Measurements from ENCODE around the gene C16orf54. TPM values are rescaled to one million over a fixed set of nuclear protein-coding genes. Genes with fewer than 3 reads are reported as not detected.

The C16orf54 gene
- total RNA-seq, 1 donor from 2014 or later: 11.2 TPM

GRCh38 chr16:29720703-29721102 is 25.1 kb downstream of the C16orf54 start:
- TF ChIP-seq, protein P1, sequence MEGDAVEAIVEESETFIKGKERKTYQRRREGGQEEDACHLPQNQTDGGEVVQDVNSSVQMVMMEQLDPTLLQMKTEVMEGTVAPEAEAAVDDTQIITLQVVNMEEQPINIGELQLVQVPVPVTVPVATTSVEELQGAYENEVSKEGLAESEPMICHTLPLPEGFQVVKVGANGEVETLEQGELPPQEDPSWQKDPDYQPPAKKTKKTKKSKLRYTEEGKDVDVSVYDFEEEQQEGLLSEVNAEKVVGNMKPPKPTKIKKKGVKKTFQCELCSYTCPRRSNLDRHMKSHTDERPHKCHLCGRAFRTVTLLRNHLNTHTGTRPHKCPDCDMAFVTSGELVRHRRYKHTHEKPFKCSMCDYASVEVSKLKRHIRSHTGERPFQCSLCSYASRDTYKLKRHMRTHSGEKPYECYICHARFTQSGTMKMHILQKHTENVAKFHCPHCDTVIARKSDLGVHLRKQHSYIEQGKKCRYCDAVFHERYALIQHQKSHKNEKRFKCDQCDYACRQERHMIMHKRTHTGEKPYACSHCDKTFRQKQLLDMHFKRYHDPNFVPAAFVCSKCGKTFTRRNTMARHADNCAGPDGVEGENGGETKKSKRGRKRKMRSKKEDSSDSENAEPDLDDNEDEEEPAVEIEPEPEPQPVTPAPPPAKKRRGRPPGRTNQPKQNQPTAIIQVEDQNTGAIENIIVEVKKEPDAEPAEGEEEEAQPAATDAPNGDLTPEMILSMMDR (IDR thresholded peaks at IDR 0.05): no peak
- Histone ChIP-seq H3K36me3 (no peaks in the 10 kb centered on the region), H3K27ac (no peak overlapping the region), H3K27me3 (ENCODE audit: low read depth) (no peaks in the 10 kb centered on the region), H3K4me3 (no peak overlapping the region), H3K9me3 (no peaks in the 10 kb centered on the region), H3K4me1 (no peaks in the 10 kb centered on the region)
- intact Hi-C loops (cut with DNase I): no loop called here
- ATAC-seq: no peak
- no peak for DNase-seq

- Histone ChIP-seq H3K27me3 (ENCODE audit: low read depth) (no peaks in the 10 kb centered on the region), H3K4me3 (no peak overlapping the region), H3K36me3 (no peaks in the 10 kb centered on the region), H3K9me3 (no peaks in the 10 kb centered on the region), H3K27ac (no peak overlapping the region), H3K4me1 (no peaks in the 10 kb centered on the region)
- TF ChIP-seq, protein P1 (IDR thresholded peaks at IDR 0.05): no peak
- ATAC-seq (no peak), DNase-seq (no peak)
- intact Hi-C loops (cut with DNase I): no loop called here
Observed at GRCh38 chr16:29719063-29719462, 26.7 kb downstream of the C16orf54 start.

DNA sequence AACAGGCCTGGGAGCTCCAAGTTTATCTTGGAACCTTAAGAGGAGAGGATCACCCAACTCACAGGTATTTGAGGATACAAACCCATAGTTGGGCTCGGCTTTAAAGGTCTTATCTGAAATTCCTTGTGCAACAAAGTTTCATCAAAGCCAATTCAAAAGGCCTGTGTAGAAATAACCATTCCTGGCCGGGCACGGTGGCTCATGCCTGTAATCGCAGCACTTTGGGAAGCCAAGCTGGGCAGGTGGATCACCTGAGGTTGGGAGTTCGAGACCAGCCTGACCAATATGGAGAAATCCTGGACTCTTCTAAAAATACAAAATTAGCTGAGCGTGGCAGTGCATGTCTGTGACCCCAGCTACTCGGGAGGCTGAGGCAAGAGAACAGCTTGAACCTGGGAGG is 28.7 kb downstream of the C16orf54 start:
- TF ChIP-seq, protein P1 (IDR thresholded peaks at IDR 0.05): no peak
- no peak overlapping the region for H3K27ac ChIP-seq
- intact Hi-C loops (cut with DNase I): no loop called here
- DNase-seq (no peak), ATAC-seq (no peak)
- H3K27me3 ChIP-seq (ENCODE audit: low read depth): no peaks in the 10 kb centered on the region
- no peaks in the 10 kb centered on the region for H3K36me3 ChIP-seq
- no peaks in the 10 kb centered on the region for H3K9me3 ChIP-seq
- no peak overlapping the region for H3K4me3 ChIP-seq
- H3K4me1 ChIP-seq: no peaks in the 10 kb centered on the region

GRCh38 chr16:29714972-29715371 is 30.8 kb downstream of the C16orf54 start:
- Histone ChIP-seq H3K4me3 (no peak overlapping the region), H3K4me1 (peaks cover 8% of the 10 kb centered on the region), H3K27ac (no peak overlapping the region), H3K9me3 (no peaks in the 10 kb centered on the region), H3K36me3 (no peaks in the 10 kb centered on the region), H3K27me3 (ENCODE audit: low read depth) (no peaks in the 10 kb centered on the region)
- DNase-seq (no peak), ATAC-seq (no peak)
- intact Hi-C loops (cut with DNase I): no loop called here
- TF ChIP-seq, protein P1 (IDR thresholded peaks at IDR 0.05): no peak

- H3K27ac ChIP-seq: no peak overlapping the region
- no peaks in the 10 kb centered on the region for H3K27me3 ChIP-seq (ENCODE audit: low read depth)
- H3K4me3 ChIP-seq: no peak overlapping the region
- no peaks in the 10 kb centered on the region for H3K36me3 ChIP-seq
- H3K9me3 ChIP-seq: no peaks in the 10 kb centered on the region
- TF ChIP-seq, protein P1 (IDR thresholded peaks at IDR 0.05): no peak
- DNase-seq (no peak), ATAC-seq (no peak)
- intact Hi-C loops (cut with DNase I): no loop called here
- H3K4me1 ChIP-seq: peaks cover 8% of the 10 kb centered on the region
Observed at GRCh38 chr16:29714396-29714795, 31.4 kb downstream of the C16orf54 start.

- ATAC-seq (no peak), DNase-seq (no peak)
- intact Hi-C loops (cut with DNase I): no loop called here
- Histone ChIP-seq H3K4me3 (no peak overlapping the region), H3K4me1 (peaks cover 8% of the 10 kb centered on the region), H3K36me3 (no peaks in the 10 kb centered on the region), H3K27me3 (ENCODE audit: low read depth) (no peaks in the 10 kb centered on the region), H3K27ac (no peak overlapping the region), H3K9me3 (no peaks in the 10 kb centered on the region)
- TF ChIP-seq, protein P1 (IDR thresholded peaks at IDR 0.05): no peak
Observed at GRCh38 chr16:29712809-29713208, 33.0 kb downstream of the C16orf54 start.

Measured in lower lobe of right lung (tissue), 2 donors.